ENCODE results near the gene MS4A4E. TPM values are rescaled to one million over a fixed set of nuclear protein-coding genes. Genes with fewer than 3 reads are reported as not detected.

MS4A4E gene
- total and polyA plus RNA-seq, 2 of the 8 experiments (the other 6 are each of a cell fraction or from before 2014, with no cell fraction given) = not detected

GRCh38 chr11:60241786-60242185 is 1.2 kb downstream of the MS4A4E start:
- FAIRE-seq = no peak
- 78% methylated on average over 3 of the region's 3 CpGs; no CpG with 5 or more reads in 1 of the 2 experiments for WGBS, 2 experiments (ENCODE audit: extremely low coverage in 1 of 2, insufficient coverage in 1 of 2, insufficient read length in 1 of 2, insufficient replicate concordance in 2 of 2, low coverage in 1 of 2, low lambda C conversion rate in 2 of 2, missing lambda C conversion rate in 1 of 2)
- no peak overlapping the region for H3K56ac ChIP-seq (replicated peaks; ENCODE audit: insufficient read length, low read depth, low read length)
- TF ChIP-seq RNF2 (IDR thresholded peaks at IDR 0.05; ENCODE audit: borderline replicate concordance, low read depth, low read length, missing control alignments, poor library complexity, severe bottlenecking) (no peak), RAD21 (IDR thresholded peaks at IDR 0.05 in 1 of 2, conservative IDR thresholded peaks at IDR 0.05 in 1 of 2; ENCODE audit: low read depth in 2 of 2, low read length in 2 of 2) (no peak), HDAC2 (IDR thresholded peaks at IDR 0.05; ENCODE audit: borderline replicate concordance in 1 of 2, low read depth in 2 of 2, low read length in 2 of 2) (no peak), BCL11A (IDR thresholded peaks at IDR 0.05; ENCODE audit: low read depth in 2 of 2, low read length in 2 of 2) (no peak), JUN (IDR thresholded peaks at IDR 0.05; ENCODE audit: low read depth, low read length) (no peak), TCF12 (IDR thresholded peaks at IDR 0.05; ENCODE audit: low read depth, low read length) (no peak), BACH1 (IDR thresholded peaks at IDR 0.05; ENCODE audit: low read length) (no peak), KDM5A (IDR thresholded peaks at IDR 0.05; ENCODE audit: low read length) (no peak)
- TF ChIP-seq, protein P1, sequence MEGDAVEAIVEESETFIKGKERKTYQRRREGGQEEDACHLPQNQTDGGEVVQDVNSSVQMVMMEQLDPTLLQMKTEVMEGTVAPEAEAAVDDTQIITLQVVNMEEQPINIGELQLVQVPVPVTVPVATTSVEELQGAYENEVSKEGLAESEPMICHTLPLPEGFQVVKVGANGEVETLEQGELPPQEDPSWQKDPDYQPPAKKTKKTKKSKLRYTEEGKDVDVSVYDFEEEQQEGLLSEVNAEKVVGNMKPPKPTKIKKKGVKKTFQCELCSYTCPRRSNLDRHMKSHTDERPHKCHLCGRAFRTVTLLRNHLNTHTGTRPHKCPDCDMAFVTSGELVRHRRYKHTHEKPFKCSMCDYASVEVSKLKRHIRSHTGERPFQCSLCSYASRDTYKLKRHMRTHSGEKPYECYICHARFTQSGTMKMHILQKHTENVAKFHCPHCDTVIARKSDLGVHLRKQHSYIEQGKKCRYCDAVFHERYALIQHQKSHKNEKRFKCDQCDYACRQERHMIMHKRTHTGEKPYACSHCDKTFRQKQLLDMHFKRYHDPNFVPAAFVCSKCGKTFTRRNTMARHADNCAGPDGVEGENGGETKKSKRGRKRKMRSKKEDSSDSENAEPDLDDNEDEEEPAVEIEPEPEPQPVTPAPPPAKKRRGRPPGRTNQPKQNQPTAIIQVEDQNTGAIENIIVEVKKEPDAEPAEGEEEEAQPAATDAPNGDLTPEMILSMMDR (IDR thresholded peaks at IDR 0.05; ENCODE audit: control extremely low read depth in 1 of 3, insufficient read depth in 1 of 3, low read depth in 1 of 3, low read length in 3 of 3) = no peak
- TF ChIP-seq, protein P2, sequence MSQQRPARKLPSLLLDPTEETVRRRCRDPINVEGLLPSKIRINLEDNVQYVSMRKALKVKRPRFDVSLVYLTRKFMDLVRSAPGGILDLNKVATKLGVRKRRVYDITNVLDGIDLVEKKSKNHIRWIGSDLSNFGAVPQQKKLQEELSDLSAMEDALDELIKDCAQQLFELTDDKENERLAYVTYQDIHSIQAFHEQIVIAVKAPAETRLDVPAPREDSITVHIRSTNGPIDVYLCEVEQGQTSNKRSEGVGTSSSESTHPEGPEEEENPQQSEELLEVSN (IDR thresholded peaks at IDR 0.05) = no peak

More at GRCh38 chr11:60241786-60242185, 1.2 kb downstream of the MS4A4E start:
- Histone ChIP-seq H3K4me2 (ENCODE audit: insufficient read depth in 1 of 2, low read depth in 2 of 2, low read length in 2 of 2) (no peak overlapping the region), H4K8ac (ENCODE audit: extremely low read depth, insufficient read depth, low read length) (no peak overlapping the region), H2AFZ (ENCODE audit: low read length) (no peak overlapping the region), H3K14ac (ENCODE audit: insufficient read length) (no peak overlapping the region), H3K79me2 (ENCODE audit: control insufficient read depth in 1 of 2, insufficient read depth in 2 of 2, low read length in 2 of 2) (no peaks in the 10 kb centered on the region), H3K79me1 (ENCODE audit: low read depth, low read length) (no peaks in the 10 kb centered on the region), H2BK5ac (ENCODE audit: low read depth, low read length) (no peak overlapping the region), H3K27ac (ENCODE audit: low read depth, low read length) (no peak overlapping the region), H3K23me2 (ENCODE audit: low read depth, low read length) (peaks cover 2% of the 10 kb centered on the region; the same call in 1 of the 2 replicates), H3K18ac (ENCODE audit: extremely low read depth, low read length) (no peak overlapping the region), H3K23ac (ENCODE audit: insufficient read length) (no peak overlapping the region), H3K4me1 (replicated peaks in 1 of 4; ENCODE audit: control insufficient read depth in 3 of 4, insufficient read depth in 4 of 4, low read length in 3 of 4) (no peaks in the 10 kb centered on the region), H3K4me3 (ENCODE audit: extremely low read depth in 1 of 4, insufficient read depth in 2 of 4, low read depth in 3 of 4, low read length in 4 of 4) (no peak overlapping the region), H4K91ac (replicated peaks; ENCODE audit: insufficient read length, low read length) (no peak overlapping the region), H2BK120ac (replicated peaks; ENCODE audit: low read depth, low read length) (no peak overlapping the region), H3K9me3 (ENCODE audit: insufficient read depth in 2 of 2, low read depth in 1 of 2, low read length in 1 of 2) (no peaks in the 10 kb centered on the region), H3K27me3 (replicated peaks in 1 of 4; ENCODE audit: control insufficient read depth in 3 of 4, extremely low read depth in 1 of 4, insufficient read depth in 3 of 4, low read length in 3 of 4) (no peaks in the 10 kb centered on the region), H3K9ac (replicated peaks in 1 of 4; ENCODE audit: extremely low read depth in 1 of 4, low read depth in 3 of 4, low read length in 3 of 4) (no peak overlapping the region), H2BK20ac (ENCODE audit: low read length) (no peak overlapping the region), H3K36me3 (ENCODE audit: control insufficient read depth in 2 of 4, insufficient read depth in 4 of 4, low read length in 3 of 4) (no peaks in the 10 kb centered on the region), H3K4ac (replicated peaks; ENCODE audit: insufficient read length, low read depth, low read length) (no peak overlapping the region), H2BK15ac (ENCODE audit: low read length) (no peak overlapping the region), H2BK12ac (ENCODE audit: low read depth, low read length) (no peak overlapping the region), H2AK5ac (ENCODE audit: low read depth, low read length) (no peak overlapping the region), H4K5ac (ENCODE audit: insufficient read length, low read depth, low read length) (no peak overlapping the region), H4K20me1 (replicated peaks in 1 of 2; ENCODE audit: control insufficient read depth in 1 of 2, insufficient read depth in 2 of 2, low read length in 2 of 2) (no peaks in the 10 kb centered on the region)
- no peak for DNase-seq (ENCODE audit: low read depth in 1 of 2, low spot score in 2 of 2)
- ChIA-PET POLR2A (ENCODE audit: partially characterized antibody) (no interaction called here), CTCF (ENCODE audit: partially characterized antibody) (no interaction called here)
